ENCODE results near the gene ACOX2. TPM values are rescaled to one million over a fixed set of nuclear protein-coding genes. Genes with fewer than 3 reads are reported as not detected.

The ACOX2 gene
- total and polyA plus RNA-seq, 12 donors: 7.6 to 64.9 (median 34.9) TPM

DNA sequence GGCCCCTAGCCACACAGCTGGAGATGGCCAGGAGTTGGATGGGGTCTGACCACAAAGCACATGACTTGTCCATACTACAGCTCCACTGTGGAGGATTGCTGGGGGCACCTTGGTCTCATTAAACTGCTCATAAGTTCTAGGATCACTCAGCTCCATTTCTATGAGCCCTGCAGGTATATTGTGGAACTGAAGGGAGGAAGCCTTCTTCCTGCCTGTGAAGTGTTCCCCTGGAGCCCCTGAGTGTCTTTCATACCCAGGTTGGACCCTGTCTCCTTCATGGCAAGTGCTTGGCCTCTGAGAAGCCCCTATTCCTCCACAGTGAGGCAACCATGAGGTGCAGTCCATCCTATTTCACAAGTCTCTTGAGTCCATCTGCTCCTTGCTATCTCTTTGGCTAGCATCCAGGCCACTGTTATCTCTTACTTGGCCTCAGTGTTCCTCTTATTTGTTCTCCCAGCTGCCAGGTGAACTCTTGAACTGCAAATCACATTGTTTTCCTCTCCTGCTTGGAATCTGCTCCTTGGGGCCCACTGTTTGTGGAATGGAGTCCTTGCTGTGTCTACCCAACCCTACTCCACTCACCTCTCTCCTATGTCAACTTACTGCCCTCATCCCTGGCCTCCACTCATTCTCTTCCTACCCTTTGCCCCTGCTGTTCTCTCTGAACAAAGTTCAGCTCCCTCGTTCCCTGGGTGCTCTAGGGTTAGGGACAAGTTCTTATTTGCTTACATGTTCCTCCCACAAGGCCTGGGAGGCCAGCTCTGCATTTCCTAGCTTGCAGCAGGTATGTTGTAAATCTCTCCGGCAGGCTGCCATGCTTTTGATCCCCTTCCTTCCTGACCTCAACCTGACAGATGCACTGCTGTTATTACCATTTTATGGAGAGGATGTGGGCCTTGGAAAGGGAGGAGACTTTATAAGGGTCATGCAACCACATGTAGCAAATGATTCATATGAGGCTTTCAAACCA, 1.2 kb downstream of the ACOX2 start:
- WGBS, 2 donors: 29 to 48% methylated on average over 2 of the region's 2 CpGs
- intact Hi-C loops (cut with DNase I): loop anchor here in 5 of 10 donors (2.0 to 10.0 kb wide), 6 partner anchors 43 to 351 kb away; partner anchors contain the start of genes PDHB (in 2 of the 5) and KCTD6 (in 1 of the 5)

DNA sequence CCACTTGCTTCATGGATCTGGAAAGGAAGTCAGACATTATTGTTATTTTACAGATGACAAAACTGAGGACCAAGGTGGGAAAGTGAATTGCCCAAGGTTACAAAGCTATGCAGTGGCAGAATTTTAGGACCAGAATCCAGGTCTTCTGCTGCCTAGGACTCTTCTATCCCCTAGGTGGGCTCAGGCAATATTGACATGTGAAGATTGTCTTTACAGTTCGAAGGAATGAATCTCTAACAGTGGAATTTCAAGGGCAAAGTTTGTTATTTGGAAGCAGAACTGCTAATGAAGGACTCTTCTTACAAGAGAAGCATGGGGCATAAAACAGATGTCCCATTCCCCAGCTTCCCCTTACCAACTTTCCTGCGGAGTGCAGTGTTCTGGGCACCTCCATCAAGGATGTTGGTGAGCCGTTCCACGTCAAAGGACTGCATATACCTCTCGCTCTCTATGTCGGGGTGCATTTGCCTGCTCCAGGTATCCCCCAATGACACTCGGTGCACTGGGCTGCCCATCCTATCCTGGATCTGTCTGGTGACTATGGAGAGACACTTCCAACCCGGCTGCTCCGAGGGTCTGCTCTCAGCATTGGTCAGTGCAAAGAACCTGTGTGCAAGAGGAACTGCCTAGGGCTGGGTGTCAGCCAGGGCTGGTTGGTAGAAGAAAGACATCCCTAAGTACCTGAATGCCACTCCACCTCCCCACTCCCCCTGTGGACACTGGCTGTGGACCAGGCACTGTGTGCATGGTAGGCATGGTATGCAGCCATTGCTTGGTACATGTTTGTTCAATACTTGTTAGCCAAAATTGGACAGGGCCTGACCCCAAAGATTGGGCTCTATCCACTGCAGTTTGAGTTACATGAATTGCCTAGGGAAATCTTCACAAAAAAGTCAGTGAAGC, 2.1 kb downstream of the ACOX2 start:
- 95 to 97% methylated on average over 9 of the region's 9 CpGs for WGBS, 2 donors
- ATAC-seq (no peak), DNase-seq (no peak)
- peaks cover 14 to 40% (median 34%) of the 10 kb centered on the region in 9 donors for H3K4me1 ChIP-seq
- intact Hi-C loops (cut with DNase I): loop anchor here in 8 of 10 donors (5.0 to 10.0 kb wide), 11 partner anchors 43 to 350 kb away; partner anchors contain the start of genes KCTD6 (in 2 of the 8), PDHB (in 2 of the 8), PXK (in 2 of the 8) and HTD2 (in 1 of the 8)
- no peaks in the 10 kb centered on the region for H3K9me3 ChIP-seq
- peaks cover 0 to 51% (median 26%) of the 10 kb centered on the region in 9 donors for H3K36me3 ChIP-seq
- TF ChIP-seq, protein P1, sequence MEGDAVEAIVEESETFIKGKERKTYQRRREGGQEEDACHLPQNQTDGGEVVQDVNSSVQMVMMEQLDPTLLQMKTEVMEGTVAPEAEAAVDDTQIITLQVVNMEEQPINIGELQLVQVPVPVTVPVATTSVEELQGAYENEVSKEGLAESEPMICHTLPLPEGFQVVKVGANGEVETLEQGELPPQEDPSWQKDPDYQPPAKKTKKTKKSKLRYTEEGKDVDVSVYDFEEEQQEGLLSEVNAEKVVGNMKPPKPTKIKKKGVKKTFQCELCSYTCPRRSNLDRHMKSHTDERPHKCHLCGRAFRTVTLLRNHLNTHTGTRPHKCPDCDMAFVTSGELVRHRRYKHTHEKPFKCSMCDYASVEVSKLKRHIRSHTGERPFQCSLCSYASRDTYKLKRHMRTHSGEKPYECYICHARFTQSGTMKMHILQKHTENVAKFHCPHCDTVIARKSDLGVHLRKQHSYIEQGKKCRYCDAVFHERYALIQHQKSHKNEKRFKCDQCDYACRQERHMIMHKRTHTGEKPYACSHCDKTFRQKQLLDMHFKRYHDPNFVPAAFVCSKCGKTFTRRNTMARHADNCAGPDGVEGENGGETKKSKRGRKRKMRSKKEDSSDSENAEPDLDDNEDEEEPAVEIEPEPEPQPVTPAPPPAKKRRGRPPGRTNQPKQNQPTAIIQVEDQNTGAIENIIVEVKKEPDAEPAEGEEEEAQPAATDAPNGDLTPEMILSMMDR (IDR thresholded peaks at IDR 0.05): no peak
- H3K27ac ChIP-seq: no peak overlapping the region
- H3K27me3 ChIP-seq: no peaks in the 10 kb centered on the region
- no peak overlapping the region for H3K4me3 ChIP-seq

More for the DNA sequence above, 1.2 kb downstream of the ACOX2 start:
- H3K36me3 ChIP-seq: peaks cover 0 to 41% (median 17%) of the 10 kb centered on the region in 9 donors
- H3K4me1 ChIP-seq: peaks cover 14 to 40% (median 34%) of the 10 kb centered on the region in 9 donors
- TF ChIP-seq, protein P1 (IDR thresholded peaks at IDR 0.05): no peak
- H3K9me3 ChIP-seq: no peaks in the 10 kb centered on the region
- peak overlapping the region in 9 of 10 donors; percentile 79 to 91 (median 88) for H3K27ac ChIP-seq
- no peaks in the 10 kb centered on the region for H3K27me3 ChIP-seq
- peak overlapping the region in 9 of 10 donors; percentile 19 to 63 (median 53) for H3K4me3 ChIP-seq
- DNase-seq (no peak), ATAC-seq (peak in 5 of 8 donors; percentile 1 to 21 (median 10))

DNA sequence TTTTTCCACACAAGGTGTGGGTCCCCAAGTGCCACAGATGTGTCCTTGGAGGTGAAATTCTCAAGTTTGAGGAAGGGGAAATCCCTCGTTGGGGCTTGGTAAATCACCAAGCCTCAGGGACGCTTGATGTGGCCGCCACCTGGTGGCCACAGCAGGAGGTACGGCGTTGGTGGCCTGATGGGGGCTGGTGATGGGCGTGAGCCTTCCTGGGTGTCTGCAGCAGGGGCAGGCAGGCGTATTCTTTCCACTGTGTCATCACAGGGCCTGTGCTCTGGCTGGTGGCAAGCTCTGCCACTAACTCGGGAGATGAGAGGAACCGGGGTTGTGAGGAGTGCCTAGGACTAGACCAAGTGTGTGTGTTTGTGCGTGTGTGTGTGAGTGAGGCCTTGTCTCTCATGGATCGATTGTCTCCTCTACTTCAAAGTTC, 4.2 kb downstream of the ACOX2 start:
- TF ChIP-seq, protein P1 (IDR thresholded peaks at IDR 0.05): peak; percentile 78 to 95 (median 91)
- no peaks in the 10 kb centered on the region for H3K27me3 ChIP-seq
- intact Hi-C loops (cut with DNase I): loop anchor here in 8 of 10 donors (1.0 to 10.0 kb wide), 13 partner anchors 41 to 348 kb away; partner anchors contain the start of genes KCTD6 (in 2 of the 8), PDHB (in 2 of the 8), PXK (in 2 of the 8) and HTD2 (in 1 of the 8)
- no peaks in the 10 kb centered on the region for H3K9me3 ChIP-seq
- H3K36me3 ChIP-seq: peaks cover 0 to 71% (median 32%) of the 10 kb centered on the region in 9 donors
- DNase-seq: peak; percentile 51 to 75
- ATAC-seq: peak; percentile 40 to 61 (median 50)
- H3K27ac ChIP-seq: no peak overlapping the region
- no peak overlapping the region for H3K4me3 ChIP-seq
- H3K4me1 ChIP-seq: peaks cover 14 to 51% (median 39%) of the 10 kb centered on the region in 9 donors
- WGBS, 2 donors: 22 to 24% methylated on average over 11 of the region's 11 CpGs

Measured in heart right ventricle (tissue), 16 donors.